ENCODE results near the gene PTGES3.
A peak's percentile ranks its signal among the peaks of the same experiment; 100 is the strongest.
"Not testable (repeated sequence)": the region's sequence is repeated elsewhere in the genome, so short reads cannot be mapped to it uniquely, and the experiment has no call there.

PTGES3 gene

GRCh38 chr12:56657416-56658379 is 30.4 kb downstream of the PTGES3 start:
- DNase-seq (ENCODE audit: low read depth in 2 of 2): no peak

- not testable (repeated sequence) for DNase-seq (ENCODE audit: low read depth in 2 of 2)
Measured at GRCh38 chr12:56653781-56654180, 34.3 kb downstream of the PTGES3 start.

- not testable (repeated sequence) for DNase-seq (ENCODE audit: low read depth in 2 of 2)
Measured at GRCh38 chr12:56648023-56648422, 40.1 kb downstream of the PTGES3 start.

GRCh38 chr12:56645717-56646446 is 42.2 kb downstream of the PTGES3 start, which contains the start of gene ATP5F1B:
Gene ATP5F1B, minus strand, starts transcription at chr12:56645984. Its CDS starts 21 bp downstream, at chr12:56645963.
- peak; percentile 100 for DNase-seq (ENCODE audit: low read depth in 2 of 2)

DNA sequence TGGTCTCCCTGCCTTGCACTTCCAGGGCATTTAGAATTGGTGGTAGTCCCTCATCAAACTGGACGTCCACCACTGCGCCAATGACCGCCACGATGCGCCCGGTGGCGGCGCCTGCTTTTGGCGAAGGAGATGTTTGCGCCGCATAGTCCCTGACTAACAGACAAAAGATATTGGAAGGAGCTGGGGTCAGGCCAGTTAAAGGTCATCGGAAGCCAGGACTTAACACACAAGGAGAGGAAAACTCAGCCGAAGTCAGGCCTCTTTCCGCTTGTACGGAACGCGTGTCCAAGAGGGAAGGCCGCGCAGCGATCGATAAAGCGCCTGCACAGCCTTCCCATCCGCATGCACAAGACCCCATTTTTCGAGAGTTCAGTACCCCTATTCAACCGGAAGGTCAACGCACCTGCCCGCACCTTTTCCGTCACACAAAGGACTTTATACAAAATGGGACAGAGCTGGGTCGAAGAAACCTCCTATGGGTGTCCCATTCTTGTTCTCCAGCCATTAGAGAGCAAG is 42.8 kb downstream of the PTGES3 start:
- DNase-seq (ENCODE audit: low read depth in 2 of 2): no peak

DNA sequence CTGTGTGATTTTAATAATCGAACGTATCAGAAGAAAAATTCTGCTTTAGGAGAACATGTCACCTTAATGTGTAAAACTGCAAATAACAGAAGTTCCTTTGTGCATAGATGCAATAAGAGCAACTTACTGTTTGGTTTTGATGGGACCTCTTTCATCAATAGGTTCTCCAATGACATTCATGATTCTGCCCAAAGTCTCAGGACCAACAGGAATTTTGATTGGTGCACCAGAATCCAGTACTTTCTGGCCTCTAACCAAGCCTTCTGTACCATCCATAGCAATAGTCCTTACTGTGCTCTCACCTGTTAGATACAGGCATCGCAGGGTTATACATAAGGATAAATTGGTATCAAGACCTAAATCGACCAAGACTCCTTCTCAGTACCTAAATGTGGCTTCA is 43.4 kb downstream of the PTGES3 start:
- DNase-seq (ENCODE audit: low read depth in 2 of 2): no peak

GRCh38 chr12:56641219-56641618 is 46.9 kb downstream of the PTGES3 start:
- no peak for DNase-seq (ENCODE audit: low read depth in 2 of 2)

- DNase-seq (ENCODE audit: low read depth in 2 of 2): no peak
Measured at GRCh38 chr12:56637621-56638020, 50.5 kb downstream of the PTGES3 start.

GRCh38 chr12:56636675-56637540 is 51.2 kb downstream of the PTGES3 start:
- peak; percentile 100 for DNase-seq (ENCODE audit: low read depth in 2 of 2)

GRCh38 chr12:56635806-56636674 is 52.0 kb downstream of the PTGES3 start:
- DNase-seq (ENCODE audit: low read depth in 2 of 2): peak; percentile 55 to 64

DNA sequence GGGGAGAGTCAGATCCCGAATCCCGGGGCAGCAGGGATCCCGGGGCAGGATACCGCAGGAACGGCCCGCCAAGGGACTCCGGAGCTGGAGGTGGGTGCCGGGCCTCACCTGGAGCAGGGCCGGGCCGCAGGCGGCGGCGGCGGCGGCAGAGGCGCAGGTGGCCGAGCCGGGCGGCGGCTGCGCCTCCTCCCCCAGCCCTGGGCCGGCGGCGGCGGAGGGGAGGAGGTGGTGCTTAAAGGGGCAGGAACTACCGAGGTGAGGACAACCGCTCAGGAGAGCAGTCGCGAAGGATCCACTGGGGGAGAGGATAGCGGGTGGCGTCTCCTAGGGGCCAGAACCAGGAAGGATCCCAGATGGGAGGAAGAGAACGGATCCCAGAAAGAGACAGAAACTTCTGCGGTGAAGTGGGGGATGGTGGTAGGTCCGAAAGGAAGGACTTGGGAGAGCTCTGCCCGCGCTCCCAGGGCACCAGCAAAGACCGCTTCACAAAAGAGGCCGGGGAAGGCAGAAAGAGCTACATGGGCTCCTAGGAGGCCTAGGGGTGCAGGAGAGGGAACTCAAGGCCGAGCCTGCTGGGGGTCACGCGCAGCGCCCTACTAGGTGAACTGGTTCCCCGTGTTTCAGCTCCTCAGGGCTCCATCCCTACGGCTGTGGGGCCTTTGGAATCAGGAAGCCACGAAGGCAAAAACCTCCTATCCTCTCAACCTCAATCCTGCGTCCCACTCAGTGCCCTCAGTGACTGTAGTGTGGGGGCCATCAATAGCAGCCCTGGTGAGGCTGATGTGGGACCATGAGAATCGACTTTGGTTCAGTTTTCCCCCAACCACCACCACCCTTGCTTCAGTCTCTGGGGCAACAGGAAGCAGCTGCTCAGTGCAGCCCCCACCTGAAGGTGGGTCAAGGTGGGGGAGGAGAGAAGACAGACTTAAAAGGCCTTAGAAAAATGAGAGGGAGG is 53.0 kb downstream of the PTGES3 start:
- peak; percentile 63 to 64 for DNase-seq (ENCODE audit: low read depth in 2 of 2)

DNA sequence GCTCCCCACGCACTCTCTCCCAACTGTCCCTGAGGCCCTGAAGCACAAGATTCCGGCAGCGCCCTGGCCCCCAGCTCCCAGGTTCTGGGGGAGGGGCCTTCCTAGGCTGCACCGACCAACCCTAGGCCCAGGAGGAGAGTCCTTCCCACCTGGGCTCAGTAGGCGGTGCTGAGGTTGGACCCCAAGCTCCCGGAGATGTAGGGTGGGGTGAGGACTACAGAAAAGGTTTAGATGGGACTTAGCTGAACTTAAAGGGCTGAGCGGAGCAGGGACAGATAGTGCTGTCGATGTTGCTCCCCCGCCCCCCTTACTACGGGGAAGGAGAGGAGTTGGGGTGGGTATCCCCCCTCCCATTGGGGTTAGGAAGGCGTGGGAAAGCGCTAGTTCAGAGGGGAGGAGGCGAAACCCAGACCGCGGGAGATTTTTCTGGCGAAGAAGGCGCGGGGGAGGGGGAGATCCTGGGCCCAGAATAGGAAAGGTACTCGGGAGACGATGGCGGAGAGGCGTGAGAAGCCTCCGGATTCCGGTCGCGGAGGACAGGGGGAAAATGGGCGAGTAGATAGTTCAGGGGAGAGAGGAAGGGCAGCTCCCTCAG is 53.7 kb downstream of the PTGES3 start:
- no peak for DNase-seq (ENCODE audit: low read depth in 2 of 2)

DNA sequence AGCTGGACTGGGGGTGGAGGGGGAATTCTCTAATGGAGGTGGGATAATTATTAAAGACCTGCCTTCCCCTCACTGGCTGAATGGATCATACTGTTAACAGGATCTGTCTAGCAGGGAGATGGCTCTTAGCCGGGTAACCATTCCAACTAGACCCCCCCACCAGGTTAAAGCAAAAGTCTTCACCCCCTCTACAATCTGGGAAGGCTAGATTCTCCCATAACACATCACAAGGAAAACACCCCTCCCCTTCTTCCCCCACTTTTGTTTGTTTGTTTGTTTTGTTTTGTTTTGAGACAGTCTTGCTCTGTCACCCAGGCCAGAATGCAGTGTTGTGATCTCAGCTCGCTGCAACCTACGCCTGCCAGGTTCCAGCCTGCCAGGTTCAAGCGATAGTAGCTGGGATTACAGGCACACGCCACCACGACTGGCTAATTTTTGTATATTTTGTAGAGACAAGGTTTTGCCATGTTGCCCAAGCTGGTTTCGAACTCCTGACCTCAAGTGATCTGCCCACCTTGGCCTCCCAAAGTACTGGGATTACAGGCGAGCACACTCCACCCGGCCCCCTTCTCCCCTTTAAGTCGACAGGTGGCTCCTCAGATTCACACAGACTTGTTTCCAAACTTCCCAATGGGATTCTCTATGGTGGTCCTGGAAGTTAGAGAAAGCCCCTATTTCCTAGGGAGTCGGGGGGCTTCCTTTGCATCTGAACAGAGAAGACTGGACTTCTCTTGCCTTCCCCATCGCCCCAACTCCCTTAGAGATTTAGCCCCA is 54.4 kb downstream of the PTGES3 start:
- no peak for DNase-seq (ENCODE audit: low read depth in 2 of 2)

DNA sequence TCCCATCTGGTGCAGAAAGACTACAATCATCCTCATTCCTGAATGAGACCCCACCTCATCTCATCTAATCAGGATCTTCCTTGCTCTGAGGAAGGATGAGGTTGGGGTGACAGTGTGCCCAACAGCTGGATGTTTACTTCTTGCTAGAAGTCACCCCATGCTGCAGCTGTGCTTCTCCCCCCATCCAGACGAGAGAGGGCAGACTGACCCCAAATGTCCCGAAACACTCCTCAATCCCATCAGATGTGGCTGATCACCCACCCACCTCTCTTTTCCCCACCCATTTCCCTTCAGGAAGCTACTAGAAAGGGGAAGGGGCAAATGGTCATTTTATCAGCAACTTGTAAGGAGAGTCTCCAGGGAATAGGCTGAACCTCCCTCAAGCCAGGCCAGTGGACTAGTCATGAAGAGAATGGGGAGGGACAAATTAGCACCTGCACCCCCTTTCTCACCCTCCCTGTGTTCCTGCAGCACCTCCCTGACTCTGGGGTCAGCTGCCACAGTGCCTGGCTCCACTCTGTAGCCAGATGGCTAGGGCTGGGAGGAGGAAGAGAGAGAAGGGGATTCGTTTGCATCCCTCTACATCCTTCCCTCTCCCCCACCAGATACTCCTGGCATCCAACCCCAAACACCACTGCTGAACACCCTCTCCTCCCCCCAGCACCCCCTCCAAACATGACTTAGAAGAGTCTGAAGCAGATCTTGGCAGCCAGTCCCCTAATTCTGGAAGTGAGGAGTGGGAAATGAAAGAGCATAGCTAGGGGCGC is 55.2 kb downstream of the PTGES3 start:
- DNase-seq (ENCODE audit: low read depth in 2 of 2): no peak

GRCh38 chr12:56631790-56632700 is 56.0 kb downstream of the PTGES3 start:
- DNase-seq (ENCODE audit: low read depth in 2 of 2): no peak

DNA sequence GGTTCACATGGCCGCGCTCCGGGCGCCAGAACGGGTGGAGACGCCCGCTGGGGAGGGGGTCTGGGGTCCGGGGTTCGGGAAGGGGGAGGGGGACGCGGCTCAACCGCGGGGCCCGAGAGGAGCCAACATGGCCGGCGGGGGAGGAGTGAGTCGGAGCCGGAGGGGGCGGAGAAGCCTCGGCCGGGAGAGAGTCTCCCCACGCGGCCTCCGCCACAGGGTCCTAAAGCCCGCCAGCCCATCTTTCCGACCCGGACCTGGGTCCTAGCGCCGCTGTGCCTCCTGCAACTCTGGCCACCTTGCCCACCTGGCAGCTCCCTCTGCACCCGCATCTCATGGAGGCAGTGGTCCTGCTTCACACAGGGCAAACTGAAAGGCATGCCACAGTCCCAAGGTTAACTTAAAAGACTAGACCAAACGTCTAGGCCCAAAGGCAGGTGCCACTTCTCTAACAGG is 57.9 kb downstream of the PTGES3 start, which contains the start of gene BAZ2A:
Gene BAZ2A (minus strand): TSS at position 147 of the 453 bp plus-strand sequence. CDS start 12,796 bp downstream, outside the sequence.
- DNase-seq (ENCODE audit: low read depth in 2 of 2): peak; percentile 52 to 56

All from fibroblast of skin of left quadriceps (primary cell).